OCI-LY1 (cell line): ENCODE results near the gene MAST4.

Source experiments
- EZH2 ChIP-seq: fragments of 200-600 bp; sonication (generic), shearing (Covaris generic); IDR thresholded peaks from 2 replicates; pipeline ENCODE4 v1.8.0; 2017; ENCODE audit warnings: borderline replicate concordance, mixed run types, mild to moderate bottlenecking, antibody characterized with exemption, low read length, moderate library complexity, mixed read lengths
- TF ChIP-seq, protein P1 (sequence below): fragments of 200-600 bp; sonication (generic), shearing (Covaris generic); IDR thresholded peaks from 2 replicates; pipeline ENCODE4 v1.5.1; 2017; ENCODE audit warnings: mild to moderate bottlenecking, antibody characterized with exemption, low read length, moderate library complexity, mixed read lengths

DNA sequence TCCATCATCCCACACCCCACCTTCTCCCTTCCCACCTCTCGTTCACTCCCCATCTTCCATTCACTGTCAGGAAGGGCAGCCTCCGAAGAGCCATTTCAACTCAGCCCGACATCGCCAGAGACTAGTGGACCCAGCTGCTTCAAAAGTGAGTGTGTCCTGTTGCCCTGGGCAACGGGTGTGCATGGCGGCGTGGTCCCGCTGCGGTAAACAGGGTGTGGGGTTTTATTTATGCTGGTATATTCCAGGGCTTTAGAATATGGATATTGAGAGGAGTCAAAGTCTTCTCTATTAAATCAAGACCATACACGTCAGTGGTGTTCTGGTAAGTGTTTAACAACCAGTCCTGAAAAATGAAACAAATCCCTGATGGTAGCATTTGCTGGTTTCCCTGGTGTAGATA lies 274.5 kb downstream of the MAST4 start:
- TF ChIP-seq, protein P1, sequence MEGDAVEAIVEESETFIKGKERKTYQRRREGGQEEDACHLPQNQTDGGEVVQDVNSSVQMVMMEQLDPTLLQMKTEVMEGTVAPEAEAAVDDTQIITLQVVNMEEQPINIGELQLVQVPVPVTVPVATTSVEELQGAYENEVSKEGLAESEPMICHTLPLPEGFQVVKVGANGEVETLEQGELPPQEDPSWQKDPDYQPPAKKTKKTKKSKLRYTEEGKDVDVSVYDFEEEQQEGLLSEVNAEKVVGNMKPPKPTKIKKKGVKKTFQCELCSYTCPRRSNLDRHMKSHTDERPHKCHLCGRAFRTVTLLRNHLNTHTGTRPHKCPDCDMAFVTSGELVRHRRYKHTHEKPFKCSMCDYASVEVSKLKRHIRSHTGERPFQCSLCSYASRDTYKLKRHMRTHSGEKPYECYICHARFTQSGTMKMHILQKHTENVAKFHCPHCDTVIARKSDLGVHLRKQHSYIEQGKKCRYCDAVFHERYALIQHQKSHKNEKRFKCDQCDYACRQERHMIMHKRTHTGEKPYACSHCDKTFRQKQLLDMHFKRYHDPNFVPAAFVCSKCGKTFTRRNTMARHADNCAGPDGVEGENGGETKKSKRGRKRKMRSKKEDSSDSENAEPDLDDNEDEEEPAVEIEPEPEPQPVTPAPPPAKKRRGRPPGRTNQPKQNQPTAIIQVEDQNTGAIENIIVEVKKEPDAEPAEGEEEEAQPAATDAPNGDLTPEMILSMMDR, result no peak
- TF ChIP-seq EZH2, result no peak
